HS-5 (cell line): ENCODE results near the gene CSAG2.

ENCODE experiments used
- DNase-seq: peaks from one replicate; pipeline ENCODE4 v3.0.0-alpha.2; 2012; ENCODE audit warnings: low read depth

The CSAG2 gene

GRCh38 chrX:152663086-152663485 is 46.0 kb downstream of the CSAG2 start:
- no peak for DNase-seq

- DNase-seq = no peak
Observed at GRCh38 chrX:152658302-152658701, 50.8 kb downstream of the CSAG2 start.
